ENCODE measurements around the gene EML6.
A peak's percentile ranks its signal among the peaks of the same experiment; 100 is the strongest.
"Not testable (repeated sequence)": the region's sequence is repeated elsewhere in the genome, so short reads cannot be mapped to it uniquely, and the experiment has no call there.

EML6 gene

GRCh38 chr2:54803783-54804751, 80.6 kb downstream of the EML6 start:
- no peak for DNase-seq (ENCODE audit: low read depth in 2 of 2)

DNA sequence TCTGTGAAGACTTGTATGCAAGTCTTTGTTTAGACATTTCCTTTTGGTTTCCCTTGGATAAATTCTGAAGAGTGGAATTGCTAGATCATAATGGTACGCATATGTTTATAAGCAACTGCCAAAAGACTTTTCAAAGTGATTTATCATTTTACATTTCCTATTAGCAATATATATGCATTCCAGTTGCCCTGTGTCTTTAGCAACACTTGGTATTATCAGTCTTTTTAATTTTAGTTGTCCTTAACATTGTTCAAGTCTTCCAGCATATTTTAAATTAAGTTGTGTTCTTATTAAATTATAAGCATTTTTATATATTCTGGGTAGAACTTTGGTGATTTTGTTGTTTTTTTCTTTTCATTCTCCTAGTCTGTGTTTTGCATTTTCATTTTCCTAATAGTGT, 81.8 kb downstream of the EML6 start:
- no peak for DNase-seq (ENCODE audit: low read depth in 2 of 2)

- no peak for DNase-seq (ENCODE audit: low read depth in 2 of 2)
These were observed 83.5 kb downstream of the EML6 start for GRCh38 chr2:54806975-54807374.

GRCh38 chr2:54808661-54809060, 85.2 kb downstream of the EML6 start:
- DNase-seq (ENCODE audit: low read depth in 2 of 2) = no peak

GRCh38 chr2:54809819-54810218, 86.4 kb downstream of the EML6 start:
- no peak for DNase-seq (ENCODE audit: low read depth in 2 of 2)

DNA sequence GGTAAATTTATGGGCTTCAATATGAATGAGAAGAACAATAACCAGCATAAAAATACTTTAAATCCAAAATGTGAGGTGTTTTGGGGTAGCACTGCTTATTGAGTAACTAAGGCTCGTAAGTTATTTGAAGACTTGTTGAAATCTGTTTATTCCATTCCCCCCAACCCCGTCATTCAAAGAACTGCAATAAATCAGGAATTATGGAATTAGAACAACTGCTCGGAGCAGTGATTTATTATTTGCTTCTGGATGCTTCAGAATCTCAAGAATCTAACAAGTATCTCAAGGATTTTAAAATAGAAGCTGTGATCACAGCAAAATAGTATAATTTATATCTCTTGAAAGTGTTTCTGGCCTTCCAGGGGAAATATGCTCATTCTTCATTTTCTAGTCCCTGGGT, 86.8 kb downstream of the EML6 start:
- DNase-seq (ENCODE audit: low read depth in 2 of 2) = no peak

GRCh38 chr2:54813584-54813983, 90.1 kb downstream of the EML6 start:
- no peak for DNase-seq (ENCODE audit: low read depth in 2 of 2)

GRCh38 chr2:54814389-54815147, 91.1 kb downstream of the EML6 start:
- no peak for DNase-seq (ENCODE audit: low read depth in 2 of 2)

DNA sequence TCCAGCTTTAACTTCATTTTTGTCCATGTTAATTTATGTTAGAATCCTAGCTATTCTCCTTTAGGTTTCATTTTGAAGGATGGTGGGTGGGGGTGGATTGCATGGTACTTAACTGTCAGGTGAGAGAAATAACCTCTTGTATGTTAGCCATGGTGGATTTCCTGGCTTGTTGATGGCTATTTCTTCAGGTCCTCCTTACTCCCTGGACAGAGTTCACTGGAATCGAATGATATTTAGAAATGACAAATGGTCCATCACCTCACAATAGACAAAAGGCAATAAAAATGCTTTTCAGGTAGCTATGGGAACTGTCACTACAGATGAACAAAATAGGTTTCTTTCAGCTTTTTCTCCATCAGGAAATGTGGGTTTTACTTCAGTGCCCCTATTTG, 91.7 kb downstream of the EML6 start:
- no peak for DNase-seq (ENCODE audit: low read depth in 2 of 2)

- DNase-seq (ENCODE audit: low read depth in 2 of 2) = no peak
These were observed 94.8 kb downstream of the EML6 start for GRCh38 chr2:54818226-54818625.

DNA sequence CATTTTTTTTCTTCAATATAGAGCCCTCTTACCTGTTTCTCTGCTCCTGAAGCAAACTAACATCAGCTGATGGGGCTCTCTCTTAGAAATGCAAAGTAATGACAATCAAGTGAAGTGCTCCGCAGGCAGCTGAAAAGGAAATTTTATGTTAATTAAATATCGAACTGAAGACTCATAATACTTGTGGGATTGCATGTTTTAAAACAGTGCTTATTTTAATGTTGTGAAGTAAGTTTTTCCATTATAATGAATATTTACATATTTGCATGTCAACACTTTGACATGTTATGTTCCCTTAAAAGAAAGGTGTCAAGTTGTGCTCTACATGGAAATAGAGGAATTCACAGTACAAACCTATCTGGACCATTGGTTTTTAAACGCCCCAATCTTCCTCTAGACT, 97.1 kb downstream of the EML6 start:
- DNase-seq (ENCODE audit: low read depth in 2 of 2) = no peak

DNA sequence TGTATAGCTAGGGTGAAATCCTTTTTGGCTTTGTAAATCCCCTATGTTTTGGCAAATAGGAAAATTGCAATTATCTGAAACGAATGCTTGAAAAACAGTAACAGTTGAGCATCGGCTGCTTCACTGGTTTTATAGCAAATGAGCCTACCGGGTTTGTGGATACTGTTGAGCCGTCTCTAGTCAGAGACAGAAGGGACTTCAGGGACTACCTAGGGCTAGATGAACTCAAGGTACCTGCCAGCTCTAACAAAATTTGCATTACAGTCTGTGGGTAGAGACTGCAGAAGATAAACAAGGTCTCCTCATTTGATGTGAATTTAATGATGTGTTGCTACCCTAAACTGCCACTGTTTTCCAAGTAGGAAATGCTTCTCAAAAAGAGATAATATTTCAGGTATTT, 101.1 kb downstream of the EML6 start:
- DNase-seq (ENCODE audit: low read depth in 2 of 2) = no peak

GRCh38 chr2:54830546-54830945, 107.1 kb downstream of the EML6 start:
- no peak for DNase-seq (ENCODE audit: low read depth in 2 of 2)

GRCh38 chr2:54831480-54831879, 108.0 kb downstream of the EML6 start:
- no peak for DNase-seq (ENCODE audit: low read depth in 2 of 2)

DNA sequence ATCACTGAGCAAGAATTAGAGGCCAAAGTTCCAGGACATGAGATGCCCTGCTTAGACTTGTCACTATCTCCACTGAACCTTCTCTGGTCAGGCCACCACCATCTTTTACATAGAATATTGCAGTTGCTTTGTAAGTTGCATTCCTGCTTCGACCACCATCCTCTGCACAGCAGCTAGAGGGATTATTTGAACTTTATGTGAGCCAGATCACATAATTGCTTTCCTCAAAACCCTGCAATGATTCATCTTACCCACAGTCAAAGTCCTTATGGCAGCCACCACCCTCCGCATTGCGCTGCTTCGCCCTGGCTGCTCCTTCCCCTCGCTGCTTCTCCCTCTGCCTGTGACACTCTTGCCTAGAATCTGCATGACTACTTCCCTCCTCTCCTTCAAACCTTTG, 111.3 kb downstream of the EML6 start:
- no peak for DNase-seq (ENCODE audit: low read depth in 2 of 2)

GRCh38 chr2:54836477-54836876, 113.0 kb downstream of the EML6 start:
- no peak for DNase-seq (ENCODE audit: low read depth in 2 of 2)

GRCh38 chr2:54838585-54839035, 115.1 kb downstream of the EML6 start:
- peak; percentile 10 to 46 for DNase-seq (ENCODE audit: low read depth in 2 of 2)

GRCh38 chr2:54839461-54840255, 116.2 kb downstream of the EML6 start:
- DNase-seq (ENCODE audit: low read depth in 2 of 2) = no peak

DNA sequence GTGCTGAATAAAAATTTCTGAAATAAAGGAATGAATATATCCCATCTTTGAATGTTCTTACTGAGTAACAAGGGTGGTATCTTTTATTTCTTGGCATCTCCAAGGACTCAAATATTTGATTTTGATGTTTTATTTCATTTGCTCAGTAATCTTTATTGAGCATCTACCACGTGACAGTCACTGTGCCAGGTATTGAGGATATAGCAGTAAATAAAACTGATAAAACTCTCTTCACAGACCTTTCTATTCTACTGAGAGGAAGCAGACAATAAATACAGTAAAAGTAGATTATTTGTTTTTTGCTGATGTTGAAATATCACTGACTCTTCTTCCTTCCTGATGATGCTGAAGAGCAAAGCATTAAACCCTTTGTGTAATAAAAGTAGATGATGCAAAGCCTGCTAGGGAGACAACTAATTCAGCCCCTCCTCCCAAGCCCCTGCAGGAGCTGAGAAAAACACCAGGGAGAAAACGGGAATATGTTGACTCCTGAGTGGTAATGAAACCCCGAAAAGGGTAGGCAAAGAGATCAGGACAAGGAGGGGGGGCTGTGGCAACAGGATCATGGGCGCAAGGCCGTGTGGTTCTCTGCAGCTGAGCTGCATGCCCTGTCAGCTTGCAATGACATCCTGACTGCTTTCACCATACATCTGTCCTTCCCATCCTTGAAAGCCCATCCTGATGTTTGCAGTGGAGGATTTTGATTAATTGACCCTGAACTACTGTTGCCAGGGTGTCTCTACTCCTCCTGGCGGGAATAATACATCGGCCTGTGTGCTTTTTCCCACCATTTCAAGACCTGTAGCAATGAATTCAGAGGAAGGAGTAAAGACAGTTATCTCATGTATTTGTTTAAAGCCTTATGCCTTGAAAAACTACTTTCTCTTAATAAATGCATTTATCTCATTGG, 117.4 kb downstream of the EML6 start:
- DNase-seq (ENCODE audit: low read depth in 2 of 2) = no peak

- not testable (repeated sequence) for DNase-seq (ENCODE audit: low read depth in 2 of 2)
These were observed 118.0 kb downstream of the EML6 start for GRCh38 chr2:54841500-54841899.

DNA sequence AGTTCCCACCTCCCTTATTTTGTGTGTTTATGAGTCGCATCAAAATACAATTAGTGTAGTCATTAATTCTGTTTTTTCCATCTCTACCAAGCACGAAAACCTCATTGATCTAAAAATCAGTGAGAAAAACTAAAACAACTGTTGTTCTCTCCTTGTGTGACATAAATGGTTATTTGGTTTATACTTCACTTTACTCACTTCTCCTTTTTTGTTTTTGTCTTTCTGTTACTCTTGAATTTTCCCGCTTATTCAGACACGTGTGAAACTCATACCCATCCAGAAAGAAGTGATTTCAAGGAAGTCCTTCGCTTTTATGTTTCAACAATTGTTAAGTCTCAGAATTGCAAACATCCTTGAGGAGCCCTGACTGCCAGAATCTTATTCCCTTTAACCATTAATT, 121.6 kb downstream of the EML6 start:
- DNase-seq (ENCODE audit: low read depth in 2 of 2) = no peak
